ENCODE data around the gene GLRA3. TPM values are rescaled to one million over a fixed set of nuclear protein-coding genes. Genes with fewer than 3 reads are reported as not detected.
A peak's percentile ranks its signal among the peaks of the same experiment; 100 is the strongest.

GLRA3 gene
- total and polyA plus RNA-seq, 4 donors, result 9.3 to 41.1 (median 26.6) TPM

GRCh38 chr4:174864031-174864430 is 35.0 kb upstream of the GLRA3 start:
- Histone ChIP-seq H3K4me1 (ENCODE audit: control insufficient read depth, insufficient read depth, low read length) (no peaks in the 10 kb centered on the region), H3K36me3 (ENCODE audit: control insufficient read depth, insufficient read depth, low read length) (no peaks in the 10 kb centered on the region), H3K9me3 (ENCODE audit: control insufficient read depth, insufficient read depth, low read length) (no peaks in the 10 kb centered on the region), H3K27ac (ENCODE audit: low read depth, low read length) (no peak overlapping the region), H3K27me3 (ENCODE audit: control insufficient read depth, insufficient read depth, low read length) (no peaks in the 10 kb centered on the region), H3K4me3 (ENCODE audit: low read depth, low read length) (no peak overlapping the region)
- 100% methylated on average over 1 of the region's 2 CpGs for WGBS (ENCODE audit: insufficient coverage)
- DNase-seq (ENCODE audit: low read depth in 4 of 6, low spot score in 6 of 6), result no peak

DNA sequence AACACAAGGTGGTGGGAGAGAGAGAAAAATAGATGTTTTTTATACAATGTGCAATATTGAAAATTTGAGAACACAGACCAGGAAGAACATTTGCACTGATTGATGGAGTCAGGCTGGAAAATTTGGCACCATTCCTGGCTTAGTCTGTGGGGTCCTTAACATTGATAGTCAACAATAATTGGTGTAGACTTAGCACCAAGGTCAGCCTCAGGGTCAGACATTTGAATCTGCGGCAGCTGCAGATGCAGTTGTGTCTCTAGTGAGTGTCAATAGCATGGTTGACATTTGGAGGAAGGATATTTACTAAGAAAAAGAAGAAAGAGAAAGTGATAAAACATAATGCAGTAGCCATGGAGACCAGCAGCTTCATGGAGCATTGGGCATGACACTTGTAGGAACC is 31.5 kb upstream of the GLRA3 start:
- no peaks in the 10 kb centered on the region for H3K4me1 ChIP-seq (ENCODE audit: control insufficient read depth, insufficient read depth, low read length)
- H3K9me3 ChIP-seq (ENCODE audit: control insufficient read depth, insufficient read depth, low read length), result no peaks in the 10 kb centered on the region
- DNase-seq (ENCODE audit: low read depth in 4 of 6, low spot score in 6 of 6), result no peak
- H3K36me3 ChIP-seq (ENCODE audit: control insufficient read depth, insufficient read depth, low read length), result no peaks in the 10 kb centered on the region
- H3K27me3 ChIP-seq (ENCODE audit: control insufficient read depth, insufficient read depth, low read length), result no peaks in the 10 kb centered on the region
- H3K4me3 ChIP-seq (ENCODE audit: low read depth, low read length), result no peak overlapping the region
- WGBS (ENCODE audit: insufficient coverage), result 70% methylated on average over 1 of the region's 1 CpG
- H3K27ac ChIP-seq (ENCODE audit: low read depth, low read length), result no peak overlapping the region

DNA sequence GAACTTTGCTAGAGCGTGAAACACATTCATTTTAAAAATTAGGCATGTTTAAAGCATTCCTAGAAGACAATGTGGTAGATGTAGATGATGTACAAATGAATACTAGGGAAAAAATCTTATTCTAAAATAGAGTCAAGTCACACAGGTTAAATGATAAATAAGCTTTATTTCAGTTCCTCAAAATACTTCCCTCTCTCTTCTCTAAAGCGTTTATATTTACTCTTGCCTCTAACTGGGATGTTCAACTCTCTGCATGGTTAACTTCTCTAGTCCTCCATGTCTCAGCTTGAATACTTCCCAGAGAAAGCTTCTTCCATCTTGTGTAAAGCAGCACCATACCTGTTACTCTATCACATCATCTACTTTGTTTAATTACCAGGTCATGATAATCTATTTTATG is 30.9 kb upstream of the GLRA3 start:
- no peak for DNase-seq (ENCODE audit: low read depth in 4 of 6, low spot score in 6 of 6)
- no peaks in the 10 kb centered on the region for H3K36me3 ChIP-seq (ENCODE audit: control insufficient read depth, insufficient read depth, low read length)
- H3K4me1 ChIP-seq (ENCODE audit: control insufficient read depth, insufficient read depth, low read length), result no peaks in the 10 kb centered on the region
- H3K27ac ChIP-seq (ENCODE audit: low read depth, low read length), result no peak overlapping the region
- no CpG with 5 or more reads among the region's 2 CpGs for WGBS (ENCODE audit: insufficient coverage)
- H3K27me3 ChIP-seq (ENCODE audit: control insufficient read depth, insufficient read depth, low read length), result no peaks in the 10 kb centered on the region
- H3K4me3 ChIP-seq (ENCODE audit: low read depth, low read length), result no peak overlapping the region
- no peaks in the 10 kb centered on the region for H3K9me3 ChIP-seq (ENCODE audit: control insufficient read depth, insufficient read depth, low read length)

- H3K4me1 ChIP-seq (ENCODE audit: control insufficient read depth, insufficient read depth, low read length), result no peaks in the 10 kb centered on the region
- no peaks in the 10 kb centered on the region for H3K9me3 ChIP-seq (ENCODE audit: control insufficient read depth, insufficient read depth, low read length)
- no peak overlapping the region for H3K27ac ChIP-seq (ENCODE audit: low read depth, low read length)
- H3K4me3 ChIP-seq (ENCODE audit: low read depth, low read length), result no peak overlapping the region
- no peak for DNase-seq (ENCODE audit: low read depth in 4 of 6, low spot score in 6 of 6)
- no CpG with 5 or more reads among the region's 3 CpGs for WGBS (ENCODE audit: insufficient coverage)
- H3K36me3 ChIP-seq (ENCODE audit: control insufficient read depth, insufficient read depth, low read length), result no peaks in the 10 kb centered on the region
- no peaks in the 10 kb centered on the region for H3K27me3 ChIP-seq (ENCODE audit: control insufficient read depth, insufficient read depth, low read length)
Measured at GRCh38 chr4:174856926-174857800, 28.1 kb upstream of the GLRA3 start.

- no peak for DNase-seq (ENCODE audit: low read depth in 4 of 6, low spot score in 6 of 6)
- 43% methylated on average over 3 of the region's 4 CpGs for WGBS (ENCODE audit: insufficient coverage)
- Histone ChIP-seq H3K4me1 (ENCODE audit: control insufficient read depth, insufficient read depth, low read length) (no peaks in the 10 kb centered on the region), H3K27me3 (ENCODE audit: control insufficient read depth, insufficient read depth, low read length) (no peaks in the 10 kb centered on the region), H3K9me3 (ENCODE audit: control insufficient read depth, insufficient read depth, low read length) (no peaks in the 10 kb centered on the region), H3K4me3 (ENCODE audit: low read depth, low read length) (no peak overlapping the region), H3K36me3 (ENCODE audit: control insufficient read depth, insufficient read depth, low read length) (no peaks in the 10 kb centered on the region), H3K27ac (ENCODE audit: low read depth, low read length) (no peak overlapping the region)
Measured at GRCh38 chr4:174855050-174855449, 26.0 kb upstream of the GLRA3 start.

DNA sequence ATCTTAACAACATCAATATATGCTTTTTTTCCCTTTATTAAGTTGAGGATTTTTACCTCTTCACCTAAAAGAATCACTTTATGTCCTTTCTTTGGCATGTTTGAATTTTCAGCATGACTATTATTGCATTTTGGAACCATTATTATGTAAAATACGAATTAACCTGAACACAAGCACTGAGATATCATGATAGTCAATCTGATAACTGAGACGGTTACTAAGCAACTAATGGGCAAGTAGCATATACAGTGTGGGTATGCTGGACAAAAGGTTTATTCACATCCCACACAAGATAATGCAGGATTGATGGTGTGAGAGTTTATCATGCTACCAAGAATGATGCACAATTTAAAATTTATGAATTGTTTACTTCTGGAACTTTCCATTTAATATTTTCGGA is 24.6 kb upstream of the GLRA3 start:
- no CpG with 5 or more reads among the region's 3 CpGs for WGBS (ENCODE audit: insufficient coverage)
- Histone ChIP-seq H3K36me3 (ENCODE audit: control insufficient read depth, insufficient read depth, low read length) (no peaks in the 10 kb centered on the region), H3K27me3 (ENCODE audit: control insufficient read depth, insufficient read depth, low read length) (no peaks in the 10 kb centered on the region), H3K27ac (ENCODE audit: low read depth, low read length) (no peak overlapping the region), H3K4me1 (ENCODE audit: control insufficient read depth, insufficient read depth, low read length) (no peaks in the 10 kb centered on the region), H3K9me3 (ENCODE audit: control insufficient read depth, insufficient read depth, low read length) (no peaks in the 10 kb centered on the region), H3K4me3 (ENCODE audit: low read depth, low read length) (no peak overlapping the region)
- peak in 2 of 6 donors; percentile 2 to 33 for DNase-seq (ENCODE audit: low read depth in 4 of 6, low spot score in 6 of 6)

GRCh38 chr4:174848596-174848995 is 19.5 kb upstream of the GLRA3 start:
- Histone ChIP-seq H3K27me3 (ENCODE audit: control insufficient read depth, insufficient read depth, low read length) (no peaks in the 10 kb centered on the region), H3K27ac (ENCODE audit: low read depth, low read length) (no peak overlapping the region), H3K4me3 (ENCODE audit: low read depth, low read length) (no peak overlapping the region), H3K4me1 (ENCODE audit: control insufficient read depth, insufficient read depth, low read length) (no peaks in the 10 kb centered on the region), H3K36me3 (ENCODE audit: control insufficient read depth, insufficient read depth, low read length) (no peaks in the 10 kb centered on the region), H3K9me3 (ENCODE audit: control insufficient read depth, insufficient read depth, low read length) (no peaks in the 10 kb centered on the region)
- WGBS (ENCODE audit: insufficient coverage), result no CpG with 5 or more reads among the region's 2 CpGs
- DNase-seq (ENCODE audit: low read depth in 4 of 6, low spot score in 6 of 6), result no peak

DNA sequence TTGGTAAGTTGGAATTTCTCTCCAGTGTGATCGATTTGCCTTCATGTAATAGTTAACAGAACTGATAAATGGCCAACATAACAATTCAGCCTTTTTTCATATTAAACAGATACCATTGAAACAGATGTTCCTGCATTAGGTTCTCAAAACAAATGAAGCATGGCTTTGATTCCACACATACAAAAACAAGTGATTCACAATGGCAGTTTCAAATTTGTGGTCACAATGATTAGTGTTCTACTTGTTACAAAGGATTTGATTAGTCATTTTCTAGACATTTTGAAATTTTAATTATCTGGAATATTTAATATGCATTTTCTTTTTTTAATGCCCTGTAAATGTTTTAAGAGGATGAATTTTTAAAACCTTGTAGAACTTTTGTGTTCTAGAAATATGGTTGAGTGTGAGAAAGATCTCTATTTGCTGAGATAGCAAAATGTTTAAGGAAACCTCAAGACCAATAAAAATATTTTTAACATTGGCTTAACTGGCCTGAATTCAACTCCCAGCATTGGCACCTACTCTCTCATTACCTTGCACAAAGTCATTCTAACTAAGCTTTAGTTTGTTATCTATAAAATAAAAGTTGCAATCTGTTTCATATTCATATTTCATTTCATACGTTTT is 18.9 kb upstream of the GLRA3 start:
- Histone ChIP-seq H3K9me3 (ENCODE audit: control insufficient read depth, insufficient read depth, low read length) (no peaks in the 10 kb centered on the region), H3K27ac (ENCODE audit: low read depth, low read length) (no peak overlapping the region), H3K4me1 (ENCODE audit: control insufficient read depth, insufficient read depth, low read length) (no peaks in the 10 kb centered on the region), H3K27me3 (ENCODE audit: control insufficient read depth, insufficient read depth, low read length) (no peaks in the 10 kb centered on the region), H3K4me3 (ENCODE audit: low read depth, low read length) (no peak overlapping the region), H3K36me3 (ENCODE audit: control insufficient read depth, insufficient read depth, low read length) (no peaks in the 10 kb centered on the region)
- no peak for DNase-seq (ENCODE audit: low read depth in 4 of 6, low spot score in 6 of 6)
- WGBS (ENCODE audit: insufficient coverage), result no CpG with 5 or more reads among the region's 2 CpGs

DNA sequence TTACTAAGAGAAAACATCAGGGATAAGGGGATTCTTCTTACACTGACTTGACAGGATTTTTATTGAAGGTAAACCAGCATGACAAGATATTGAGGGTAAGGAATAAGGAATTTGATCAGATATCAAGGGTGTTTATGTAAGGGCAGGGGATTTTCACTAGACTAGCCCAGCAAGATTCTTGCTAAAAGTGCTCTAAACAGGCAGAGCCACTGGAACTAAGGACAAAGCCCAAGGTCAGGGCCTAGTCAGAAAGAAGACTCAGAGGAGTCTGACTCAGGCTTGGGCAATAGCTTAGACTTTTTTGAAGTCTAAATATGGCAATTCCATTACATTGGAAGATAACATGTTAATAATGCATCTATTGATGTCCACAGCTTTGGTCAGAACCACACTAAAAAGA is 6.5 kb upstream of the GLRA3 start:
- H3K4me1 ChIP-seq (ENCODE audit: control insufficient read depth, insufficient read depth, low read length), result no peaks in the 10 kb centered on the region
- H3K9me3 ChIP-seq (ENCODE audit: control insufficient read depth, insufficient read depth, low read length), result no peaks in the 10 kb centered on the region
- H3K4me3 ChIP-seq (ENCODE audit: low read depth, low read length), result no peak overlapping the region
- DNase-seq (ENCODE audit: low read depth in 4 of 6, low spot score in 6 of 6), result no peak
- no peaks in the 10 kb centered on the region for H3K36me3 ChIP-seq (ENCODE audit: control insufficient read depth, insufficient read depth, low read length)
- no peak overlapping the region for H3K27ac ChIP-seq (ENCODE audit: low read depth, low read length)
- no peaks in the 10 kb centered on the region for H3K27me3 ChIP-seq (ENCODE audit: control insufficient read depth, insufficient read depth, low read length)

- H3K27me3 ChIP-seq (ENCODE audit: control insufficient read depth, insufficient read depth, low read length), result no peaks in the 10 kb centered on the region
- no peak overlapping the region for H3K27ac ChIP-seq (ENCODE audit: low read depth, low read length)
- no peaks in the 10 kb centered on the region for H3K9me3 ChIP-seq (ENCODE audit: control insufficient read depth, insufficient read depth, low read length)
- H3K4me3 ChIP-seq (ENCODE audit: low read depth, low read length), result no peak overlapping the region
- H3K36me3 ChIP-seq (ENCODE audit: control insufficient read depth, insufficient read depth, low read length), result no peaks in the 10 kb centered on the region
- DNase-seq (ENCODE audit: low read depth in 4 of 6, low spot score in 6 of 6), result no peak
- no CpG with 5 or more reads among the region's 2 CpGs for WGBS (ENCODE audit: insufficient coverage)
- peaks cover under 1% of the 10 kb centered on the region for H3K4me1 ChIP-seq (ENCODE audit: control insufficient read depth, insufficient read depth, low read length)
Measured at GRCh38 chr4:174834477-174834876, 5.4 kb upstream of the GLRA3 start.
